Femur (tissue), 1 donor: ENCODE results near the gene SYT12.
A peak's percentile ranks its signal among the peaks of the same experiment; 100 is the strongest.

ENCODE experiments used
- DNase-seq: peaks from one replicate; pipeline ENCODE4 v3.0.0-alpha.2; 2017

SYT12 gene

DNA sequence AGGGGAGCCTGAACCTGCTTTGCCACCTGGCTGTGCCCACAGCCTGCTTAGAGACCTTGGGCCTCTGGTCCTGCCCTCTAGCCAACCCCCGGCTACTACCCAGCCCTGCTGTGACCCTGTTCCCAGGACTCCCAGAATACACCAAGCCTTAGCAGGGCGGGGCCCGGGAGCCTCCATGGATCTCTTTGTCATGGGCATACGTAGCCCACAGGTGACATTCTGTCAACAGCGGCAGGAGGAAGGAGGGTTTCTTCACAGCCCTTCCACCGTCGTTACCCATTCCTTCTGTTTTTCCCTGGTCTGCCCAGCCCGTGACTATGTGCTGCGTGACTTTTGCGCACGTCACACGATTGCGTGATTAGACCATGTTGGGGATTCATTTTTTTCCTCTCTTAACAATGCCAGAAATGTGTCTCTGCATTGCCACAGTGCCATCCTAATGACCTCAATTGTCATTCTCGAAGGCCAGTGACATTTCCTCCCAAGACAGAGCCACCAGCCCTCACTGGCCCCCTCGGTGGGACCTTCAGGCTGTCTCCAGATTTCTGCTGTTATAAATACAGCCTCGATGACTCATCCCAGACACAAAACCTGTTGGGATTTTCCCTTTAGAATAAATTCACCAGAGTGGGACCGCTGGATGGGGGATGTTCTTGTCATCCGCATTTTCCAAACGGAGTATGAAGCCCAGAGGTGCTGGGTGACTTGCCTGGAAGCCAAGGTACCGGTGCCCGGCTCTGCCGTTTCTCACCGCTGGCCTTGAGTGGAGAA is 9.0 kb downstream of the SYT12 start:
- DNase-seq: no peak

DNA sequence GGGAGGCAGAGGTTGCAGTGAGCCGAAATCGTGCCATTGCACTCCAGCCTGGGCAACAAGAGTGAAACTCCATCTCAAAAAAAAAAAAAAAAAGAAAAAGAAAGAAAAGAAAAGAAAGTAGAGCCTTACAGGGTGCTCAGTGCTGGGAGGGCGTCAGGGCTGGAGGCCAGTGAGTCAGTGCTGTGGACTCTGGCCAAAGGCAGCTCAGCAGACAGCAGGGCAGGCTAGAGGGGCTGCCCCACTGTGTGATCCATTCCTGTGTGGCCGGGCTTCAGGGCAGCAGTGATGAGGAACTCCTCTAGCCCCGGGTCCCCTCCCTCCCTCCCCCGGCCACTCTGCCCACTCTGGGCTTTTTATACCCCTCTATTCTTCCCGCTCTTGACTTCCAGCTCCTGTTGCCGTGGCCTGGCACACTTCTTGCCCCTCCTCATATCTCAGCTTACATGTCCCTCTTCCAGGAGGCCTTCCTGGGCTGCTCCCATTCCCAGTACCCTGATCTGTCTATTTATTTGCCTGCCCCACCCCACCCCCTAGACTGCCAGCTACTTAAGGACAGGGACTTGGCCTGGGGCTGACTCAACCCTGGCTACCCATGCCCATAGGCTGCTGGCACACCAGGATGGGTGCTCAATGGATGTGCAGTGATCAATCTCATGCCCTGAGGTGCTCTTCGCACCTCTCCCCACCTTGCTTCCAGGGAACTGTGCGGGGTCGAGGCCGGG is 10.1 kb downstream of the SYT12 start:
- peak; percentile 56 for DNase-seq

DNA sequence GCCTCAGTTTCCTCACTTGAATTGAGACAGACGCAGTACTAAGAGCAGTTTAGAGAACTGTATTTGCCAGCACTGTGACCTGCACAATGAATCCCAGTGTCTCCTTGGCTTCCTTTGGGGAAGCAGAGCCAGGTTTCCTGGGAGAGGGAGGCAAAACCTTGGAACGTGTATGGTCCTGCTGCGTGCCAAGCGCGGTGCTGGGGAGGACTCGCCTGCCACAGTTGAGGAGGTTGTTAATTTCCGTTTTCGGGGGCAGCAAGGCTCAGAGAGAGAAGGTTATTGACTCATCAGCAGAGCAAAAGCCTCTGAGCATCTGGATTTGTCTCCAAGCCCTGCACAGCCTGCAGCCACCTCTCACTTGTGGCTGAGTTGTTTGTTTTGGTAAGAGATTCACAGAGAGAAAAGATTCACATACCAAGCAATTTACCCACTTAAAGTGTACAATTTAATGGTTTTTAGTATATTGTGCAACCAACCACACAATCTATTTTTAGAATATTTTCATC is 10.8 kb downstream of the SYT12 start:
- no peak for DNase-seq

DNA sequence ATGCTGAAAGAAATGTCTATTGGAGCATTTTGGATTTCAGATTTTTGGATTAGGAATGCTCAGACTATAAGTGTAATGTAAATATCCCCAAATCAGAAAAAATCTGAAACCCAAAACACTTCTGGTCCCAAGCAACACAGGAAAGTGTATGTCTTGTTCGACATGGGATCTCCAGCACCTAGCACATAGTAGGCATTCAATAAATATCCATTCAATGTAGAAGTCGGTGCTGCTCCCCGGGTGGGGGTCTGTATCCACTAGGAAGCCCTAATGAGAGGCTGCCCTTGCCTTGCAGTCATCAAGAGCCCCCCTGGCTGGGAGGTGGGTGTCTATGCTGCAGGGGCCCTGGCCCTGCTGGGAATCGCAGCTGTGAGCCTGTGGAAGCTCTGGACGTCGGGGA is 11.4 kb downstream of the SYT12 start:
- no peak for DNase-seq

DNA sequence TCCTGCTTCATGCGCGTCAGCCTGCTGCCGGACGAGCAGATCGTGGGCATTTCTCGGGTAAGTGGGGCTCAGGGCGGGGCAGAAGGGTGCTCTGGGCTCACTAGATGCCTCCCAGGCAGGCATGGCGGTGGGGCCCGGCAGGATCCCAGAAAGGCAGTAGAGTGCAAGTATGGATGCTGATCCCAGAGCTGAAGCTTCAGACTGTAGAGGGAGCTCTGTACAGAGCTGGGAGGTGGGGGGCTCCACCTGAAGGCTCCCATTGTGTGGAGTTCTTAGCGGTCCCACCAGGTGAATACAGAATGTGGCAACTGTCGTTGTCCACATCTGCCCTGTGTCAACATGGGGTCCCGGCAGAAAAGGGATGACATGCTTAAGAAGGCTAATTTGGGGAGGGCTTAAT is 17.2 kb downstream of the SYT12 start:
- no peak for DNase-seq

DNA sequence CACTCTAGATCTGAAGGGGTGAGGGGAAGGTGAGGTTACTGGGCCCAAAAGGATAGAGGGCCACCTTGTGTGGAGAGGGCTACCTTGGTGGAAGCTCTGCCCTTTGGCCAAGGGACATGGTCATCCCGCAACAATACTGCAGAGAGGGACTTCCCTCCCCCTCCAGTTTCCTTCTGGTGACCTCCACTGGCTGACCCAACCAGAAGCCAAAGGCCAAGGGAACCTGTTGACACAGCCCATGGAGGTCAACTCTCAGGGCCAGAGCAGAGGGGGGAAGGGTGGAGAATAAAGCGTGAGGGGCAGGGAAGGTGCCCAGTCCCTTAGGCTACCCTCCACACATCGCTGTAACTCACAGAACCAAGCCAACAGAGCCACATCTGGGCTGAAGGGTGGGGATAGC is 18.7 kb downstream of the SYT12 start:
- no peak for DNase-seq

DNA sequence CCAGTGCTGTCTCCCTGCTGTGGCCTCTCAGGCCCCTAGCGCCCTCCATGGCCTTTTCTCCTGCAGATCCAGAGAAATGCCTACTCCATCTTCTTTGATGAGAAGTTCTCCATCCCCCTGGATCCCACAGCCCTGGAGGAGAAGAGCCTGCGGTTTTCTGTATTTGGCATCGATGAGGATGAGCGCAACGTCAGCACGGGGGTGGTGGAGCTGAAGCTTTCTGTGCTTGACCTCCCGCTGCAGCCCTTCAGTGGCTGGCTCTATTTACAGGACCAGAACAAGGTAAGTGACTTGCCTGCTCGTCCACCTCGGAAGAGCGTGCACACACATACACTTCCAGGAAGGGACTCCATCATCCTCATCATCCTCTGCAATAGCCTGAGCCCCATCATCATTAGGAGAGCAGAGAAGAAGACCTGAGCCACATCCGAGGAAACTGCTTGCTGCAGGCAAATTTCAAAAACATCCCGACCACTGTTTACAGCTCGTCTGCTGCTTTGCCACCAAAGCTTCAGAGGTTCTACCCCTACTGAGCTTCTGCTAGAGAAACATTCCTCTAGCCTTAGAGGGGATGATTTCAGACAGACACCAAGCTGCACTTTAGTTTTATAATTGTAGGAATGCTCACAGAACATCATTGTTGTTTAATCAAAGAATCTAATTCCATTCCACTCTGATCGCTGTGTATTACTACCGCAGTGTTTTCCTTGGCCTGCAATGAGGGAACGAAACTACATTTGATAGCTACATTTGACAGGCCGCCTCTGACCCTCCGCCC is 20.8 kb downstream of the SYT12 start:
- DNase-seq: no peak

DNA sequence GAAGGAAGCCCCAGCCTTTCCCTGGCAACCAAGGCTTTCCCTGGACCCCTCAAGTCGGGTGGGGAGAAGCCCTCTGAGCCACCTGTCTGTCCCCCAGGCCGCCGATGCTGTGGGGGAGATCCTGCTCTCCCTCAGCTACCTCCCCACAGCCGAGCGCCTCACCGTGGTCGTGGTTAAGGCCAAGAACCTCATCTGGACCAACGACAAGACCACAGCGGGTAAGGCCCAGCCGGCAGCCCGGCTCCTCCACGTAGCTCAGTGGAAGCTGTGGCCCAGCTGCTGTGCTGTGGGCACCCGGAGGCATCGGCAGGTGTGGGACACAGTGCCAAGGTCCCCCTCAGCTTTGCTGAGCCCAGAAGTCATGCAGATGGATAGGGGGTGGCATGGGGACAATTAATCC is 21.6 kb downstream of the SYT12 start:
- no peak for DNase-seq

DNA sequence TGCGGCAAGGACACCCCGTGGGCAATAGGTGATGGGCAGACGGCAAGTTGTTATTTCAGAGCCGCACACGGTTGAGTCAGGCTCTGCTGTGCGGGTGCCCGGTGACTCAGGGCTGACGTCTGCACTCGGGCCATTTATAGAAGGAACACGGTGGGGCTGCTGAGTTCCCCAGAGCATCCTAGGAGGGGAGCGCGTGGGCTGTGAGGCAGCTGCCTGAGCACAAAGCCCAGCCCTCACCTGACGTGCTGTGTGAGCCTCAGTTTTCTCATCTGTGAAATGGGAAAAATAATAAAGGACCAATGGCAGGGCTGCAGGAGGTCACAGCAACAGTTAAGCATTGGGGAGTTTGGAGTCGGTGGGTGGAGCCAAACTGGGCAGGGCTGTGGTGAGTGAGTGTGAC is 22.4 kb downstream of the SYT12 start:
- no peak for DNase-seq

DNA sequence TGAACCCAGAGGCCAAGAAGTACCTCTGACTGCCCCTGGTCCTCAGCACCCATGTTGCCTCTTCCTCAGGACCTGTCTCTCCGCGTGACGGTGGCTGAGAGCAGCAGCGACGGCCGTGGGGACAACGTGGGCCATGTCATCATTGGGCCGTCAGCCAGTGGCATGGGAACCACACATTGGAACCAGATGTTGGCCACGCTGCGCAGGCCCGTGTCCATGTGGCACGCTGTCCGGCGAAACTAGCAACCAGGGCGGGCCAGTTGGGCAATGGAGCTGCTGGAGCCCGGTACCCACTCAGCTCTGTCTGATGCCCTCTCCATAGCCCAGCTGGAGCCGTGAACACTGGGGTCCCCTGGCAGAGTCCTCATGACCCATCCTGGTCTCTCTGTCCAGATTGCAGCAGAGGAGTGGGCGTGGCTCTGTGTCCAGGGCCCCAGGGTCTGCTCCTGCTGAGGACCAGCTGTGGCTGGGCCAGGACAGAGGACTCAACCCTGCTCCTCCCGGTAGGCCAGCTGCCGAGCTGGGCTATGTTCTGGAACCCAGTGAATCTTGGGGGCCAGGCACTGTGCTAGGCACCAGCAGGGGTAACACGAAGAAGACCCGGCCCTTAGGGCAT is 25.7 kb downstream of the SYT12 start:
- no peak for DNase-seq

DNA sequence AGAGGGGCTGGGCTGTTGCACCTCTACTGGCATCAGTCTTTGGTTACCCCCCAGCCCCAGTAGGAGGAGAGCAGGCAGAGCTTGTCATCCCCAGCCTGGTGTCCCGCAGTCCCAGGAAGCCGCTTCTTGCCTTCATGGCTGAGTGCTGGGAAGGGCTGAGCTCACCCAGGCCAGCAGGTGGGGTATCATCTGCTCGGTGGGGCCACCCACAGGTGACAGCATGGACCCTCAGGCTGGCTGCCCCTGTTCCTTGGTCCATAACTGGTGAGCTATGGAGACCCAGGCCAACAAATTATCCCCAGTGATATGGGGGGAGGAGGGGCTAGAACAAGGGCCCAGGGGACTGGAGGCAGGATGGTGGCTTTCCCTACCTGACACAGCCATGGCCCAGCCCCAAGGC is 27.2 kb downstream of the SYT12 start:
- DNase-seq: no peak

DNA sequence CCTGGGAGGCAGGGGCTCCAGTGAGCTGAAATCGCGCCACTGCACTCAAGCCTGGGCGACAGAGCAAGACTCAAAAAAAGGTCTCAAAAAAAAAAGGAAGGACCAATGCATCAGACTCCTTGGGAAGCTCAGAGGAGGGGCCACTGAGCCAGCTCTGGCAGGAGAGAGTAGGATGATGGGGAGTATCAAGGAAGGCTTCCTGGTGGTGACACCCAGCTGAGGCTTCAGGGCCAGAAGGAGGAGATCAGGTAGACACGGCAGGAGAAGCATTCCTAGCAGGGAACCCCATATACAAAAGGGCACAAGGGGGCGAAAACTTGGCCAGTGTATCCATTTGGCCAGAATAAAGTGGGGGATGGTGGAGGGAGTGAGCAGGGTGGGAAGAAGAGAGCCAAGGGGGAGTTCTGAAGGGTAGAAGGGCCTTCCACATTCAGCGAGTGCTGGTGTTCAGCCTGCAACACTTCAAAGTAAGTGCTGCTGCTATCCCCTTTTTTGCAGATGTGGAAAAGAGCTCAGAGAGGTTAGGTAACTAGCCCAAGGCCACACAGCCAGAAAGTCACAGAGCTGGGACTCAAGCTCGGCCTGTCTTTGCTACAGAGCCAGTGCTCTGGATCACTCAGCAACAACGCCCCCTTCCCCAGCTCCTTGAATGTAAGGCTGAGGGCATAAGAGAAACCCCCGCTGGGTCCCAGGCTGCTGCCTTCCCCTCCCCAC is 28.4 kb downstream of the SYT12 start:
- no peak for DNase-seq

DNA sequence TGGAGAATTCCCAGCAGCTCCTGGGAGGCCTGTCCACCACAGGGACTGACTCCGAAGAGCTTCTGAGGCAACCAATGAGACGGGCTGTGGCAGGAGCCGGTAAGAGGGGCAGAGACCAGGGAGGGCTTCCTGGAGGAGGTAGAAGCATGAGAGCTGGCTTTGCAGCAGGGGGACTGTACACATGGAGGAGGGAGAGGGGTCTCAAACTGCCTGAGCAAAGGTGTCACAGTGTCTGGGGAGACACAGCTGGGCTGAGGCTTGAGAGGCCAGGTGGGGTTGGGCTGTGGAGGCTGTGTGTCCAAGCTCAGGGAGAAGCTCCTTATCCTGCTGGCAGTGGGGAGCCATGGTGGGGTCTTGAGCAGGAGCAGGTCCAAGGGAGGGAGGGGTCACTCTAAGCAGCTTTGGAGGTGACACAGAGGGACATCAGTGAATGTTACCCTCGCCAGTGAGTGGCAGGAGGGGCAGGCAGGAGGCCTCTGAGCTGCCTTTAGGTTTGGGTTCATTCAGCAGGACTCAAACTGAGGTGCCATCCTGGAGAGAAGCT is 29.1 kb downstream of the SYT12 start:
- DNase-seq: no peak

DNA sequence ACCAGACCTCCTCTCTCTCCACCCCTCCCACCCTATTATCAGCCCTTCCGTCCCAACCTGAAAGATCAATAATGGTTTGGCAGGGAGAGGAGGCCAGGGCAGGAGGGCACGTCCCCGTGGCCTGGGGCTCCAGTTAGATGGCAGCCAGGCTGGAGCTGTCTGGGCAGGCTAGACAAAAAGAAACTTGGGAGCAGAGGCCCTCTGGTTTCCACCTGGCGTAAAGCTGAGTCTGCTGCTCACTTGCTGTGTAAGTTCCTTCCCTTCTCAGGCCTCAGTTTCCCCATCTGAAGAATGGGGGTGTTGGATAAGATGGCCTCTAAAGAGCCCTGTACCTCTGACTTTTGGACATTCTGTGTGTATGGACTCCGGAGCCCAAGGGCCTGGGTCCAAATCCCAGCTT is 30.0 kb downstream of the SYT12 start:
- no peak for DNase-seq

DNA sequence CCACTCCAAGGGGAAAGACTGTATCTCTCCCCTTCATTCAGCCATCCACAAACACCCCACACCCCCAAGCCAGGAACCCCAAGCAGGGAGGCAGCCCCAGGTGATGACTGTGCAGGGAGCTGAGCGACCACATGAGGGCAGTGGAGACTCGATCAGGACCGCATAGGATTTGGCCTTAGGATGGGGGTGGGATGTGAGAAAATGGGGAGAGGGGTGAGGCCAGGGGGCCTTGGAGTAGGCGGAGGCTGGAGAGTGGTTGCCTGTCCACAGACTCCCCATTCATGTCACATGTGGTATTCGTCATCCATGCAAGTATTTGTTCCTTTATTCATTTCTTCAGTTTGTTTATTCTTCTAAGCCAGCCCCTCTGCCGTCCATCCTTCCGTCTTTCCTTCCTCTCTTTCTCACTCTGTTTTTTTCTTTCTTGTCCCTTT is 31.0 kb downstream of the SYT12 start:
- DNase-seq: peak; percentile 62

DNA sequence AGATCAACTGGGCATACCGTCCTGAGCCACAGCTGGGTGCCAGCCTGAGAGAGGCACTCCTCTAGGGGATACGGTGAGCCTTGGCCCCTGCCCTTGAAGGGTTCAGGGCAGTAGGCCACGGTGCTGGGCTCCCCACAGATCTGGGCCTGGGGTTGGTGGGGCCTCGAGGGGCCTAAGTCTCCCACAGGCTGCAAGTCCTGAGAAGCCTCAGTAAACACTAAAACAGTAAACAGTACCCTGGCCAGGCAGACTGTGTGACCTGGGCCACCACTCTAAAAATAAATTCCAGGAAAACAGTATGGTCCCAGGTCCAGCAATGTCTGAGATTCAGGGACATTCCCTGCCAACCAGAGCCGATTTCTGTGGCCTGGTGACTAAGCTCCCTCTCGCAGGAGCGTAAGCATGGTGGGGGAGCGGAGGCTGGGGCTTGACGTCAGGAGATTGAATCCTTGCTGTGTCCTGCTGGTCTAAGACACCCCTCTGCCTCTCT is 31.5 kb downstream of the SYT12 start:
- DNase-seq: no peak

DNA sequence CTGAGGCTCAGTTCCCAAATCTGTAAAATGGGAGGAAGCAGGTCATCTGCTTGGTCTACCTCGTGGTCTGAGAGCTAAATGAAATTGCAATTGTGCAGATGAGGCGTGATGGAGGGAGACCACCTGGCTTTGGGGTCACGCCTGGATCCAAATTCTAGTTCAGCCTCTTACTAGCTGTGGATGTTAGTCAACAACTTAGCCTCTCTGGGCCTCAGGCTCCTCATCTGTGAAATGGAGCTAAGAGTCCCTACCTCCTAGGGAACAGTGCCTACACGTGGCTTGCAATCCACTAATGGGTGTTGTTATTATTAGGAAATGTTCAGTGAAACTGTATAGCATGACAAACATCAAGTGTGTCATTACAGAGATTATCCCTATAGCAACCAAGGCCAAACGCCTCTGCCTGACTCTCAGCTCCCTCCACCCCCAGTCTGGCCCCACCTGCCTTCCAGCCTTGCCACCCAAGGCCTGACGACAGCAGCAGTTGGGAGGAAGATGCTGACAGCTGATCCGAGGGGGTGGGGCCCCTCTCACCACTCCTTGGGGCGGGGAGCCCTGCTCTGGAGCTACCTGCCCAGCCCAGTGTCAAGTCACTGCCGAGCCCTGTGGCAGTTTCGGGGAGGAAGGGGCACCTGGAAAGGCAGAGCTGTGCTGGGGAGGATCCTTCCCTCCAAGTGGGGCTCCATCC is 32.0 kb downstream of the SYT12 start:
- DNase-seq: peak; percentile 49

DNA sequence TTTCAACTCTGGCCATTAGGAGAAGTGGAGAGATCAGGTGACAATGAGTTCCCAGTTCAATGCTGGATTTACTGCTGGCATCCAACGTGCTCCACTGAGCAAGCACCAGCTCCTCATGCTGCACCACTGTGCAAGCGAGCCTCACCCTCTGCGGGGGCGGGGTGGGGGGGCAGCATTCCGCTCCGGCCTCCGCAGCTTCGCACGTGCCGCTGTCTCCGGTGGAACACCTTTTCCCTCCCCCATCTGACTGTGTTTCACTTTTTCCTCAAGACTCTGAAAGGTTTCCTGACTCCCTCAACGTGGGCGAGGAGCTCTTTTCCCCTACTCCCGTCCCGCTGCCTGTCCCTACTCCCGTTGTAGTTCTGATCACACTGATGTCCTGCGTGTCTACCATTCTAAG is 32.9 kb downstream of the SYT12 start:
- no peak for DNase-seq

DNA sequence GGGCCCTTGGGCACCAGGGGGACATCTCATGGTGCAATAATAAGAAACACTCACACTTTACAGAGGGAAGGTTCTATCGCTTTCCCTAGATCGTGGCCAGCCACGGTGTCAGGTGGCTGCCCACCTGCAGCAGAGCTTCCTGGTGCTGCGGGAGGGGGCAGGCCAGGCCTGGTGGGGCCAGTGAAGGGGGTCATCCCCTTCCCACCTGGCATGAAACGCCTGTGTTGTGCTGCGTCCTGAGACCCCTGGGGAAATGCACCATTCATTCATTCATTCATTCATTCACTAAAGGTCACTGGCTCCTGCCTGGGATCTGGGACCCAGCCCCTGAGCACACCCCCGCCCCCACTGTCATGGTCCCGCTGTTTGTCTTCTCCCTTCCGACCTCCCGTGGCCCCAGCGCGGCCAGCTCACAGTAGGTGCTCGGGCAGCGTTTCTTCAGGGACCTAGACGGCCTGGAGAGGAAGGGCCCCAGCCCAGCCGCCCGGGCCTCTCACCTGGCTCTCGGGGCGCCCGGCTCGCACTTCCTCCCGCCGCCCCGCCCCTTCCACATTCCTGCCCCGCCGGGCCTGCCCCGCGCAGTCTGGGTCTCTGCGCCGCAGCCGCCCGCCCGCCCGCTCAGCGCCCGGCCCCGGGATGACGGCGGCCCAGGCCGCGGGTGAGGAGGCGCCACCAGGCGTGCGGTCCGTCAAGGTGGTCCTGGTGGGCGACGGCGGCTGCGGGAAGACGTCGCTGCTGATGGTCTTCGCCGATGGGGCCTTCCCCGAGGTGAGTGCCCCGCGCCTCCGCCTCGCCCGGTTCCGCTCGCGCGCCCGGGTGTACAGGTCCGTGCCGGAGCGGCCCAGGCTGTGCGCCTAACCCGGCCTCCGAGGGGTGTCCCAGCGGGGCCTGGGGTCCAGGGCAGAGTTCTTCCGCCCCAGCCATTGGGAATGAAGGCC is 33.6 kb downstream of the SYT12 start, which contains the start of gene RHOD:
RHOD (plus strand) TSS at position 581 of the 938 bp plus-strand sequence; CDS start at position 637, 56 bp downstream.
- peak; percentile 57 for DNase-seq

DNA sequence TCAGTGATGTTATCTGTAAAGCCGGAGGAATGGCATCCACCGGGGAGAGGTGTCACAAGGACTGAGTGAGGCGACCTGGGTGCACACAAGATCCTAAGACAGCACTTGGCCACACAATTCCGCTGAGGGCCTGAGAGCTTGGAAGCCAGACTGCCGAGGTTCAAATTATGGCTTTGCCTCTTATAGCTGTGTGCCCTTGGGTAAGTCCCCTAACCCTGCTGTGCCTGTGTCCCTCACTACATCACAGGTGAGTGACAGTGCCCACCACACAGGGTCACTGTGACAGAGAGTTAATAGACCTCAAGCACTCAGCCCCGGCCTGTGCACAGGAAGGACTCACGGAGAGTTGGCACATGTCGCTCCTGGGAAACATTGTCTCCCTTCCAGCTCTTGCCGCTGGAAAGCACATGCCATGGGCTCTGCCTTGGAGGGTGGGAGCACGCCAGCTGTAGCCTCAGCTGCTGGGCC is 34.3 kb downstream of the SYT12 start:
- no peak for DNase-seq
